ENCODE data around the gene FAM50A.

Gene FAM50A

DNA sequence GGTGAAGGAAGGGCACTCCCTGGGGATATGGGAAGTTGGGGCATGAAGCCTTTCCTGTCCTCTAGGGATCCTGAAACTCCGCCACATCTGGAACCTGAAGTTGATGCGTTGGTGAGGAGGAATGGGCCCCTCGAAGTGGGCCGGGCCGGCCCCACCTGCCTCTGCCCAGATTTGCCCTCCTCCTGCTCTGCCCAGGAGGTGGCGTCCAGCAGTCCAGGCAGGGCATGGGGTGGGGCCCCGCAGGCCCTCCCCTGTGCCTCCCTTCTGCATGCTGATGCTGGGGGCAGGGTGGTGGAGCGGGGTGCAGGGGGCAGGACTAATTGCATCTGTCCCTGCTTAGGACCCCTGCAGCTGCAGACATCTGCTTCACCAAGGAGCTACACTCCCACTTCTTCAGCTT is 30.8 kb upstream of the FAM50A start:
- H3K27ac ChIP-seq (replicated peaks), result peak overlapping the region; percentile 93
- H3K27me3 ChIP-seq (ENCODE audit: insufficient read depth, poor library complexity, severe bottlenecking), result no peaks in the 10 kb centered on the region
- DNase-seq (ENCODE audit: low read depth in 1 of 2, low spot score in 1 of 2), result no peak
- TF ChIP-seq POLR2AphosphoS5 (IDR thresholded peaks at IDR 0.05; ENCODE audit: low read depth), result no peak
- no peak for TF ChIP-seq SPI1 (IDR thresholded peaks at IDR 0.05; ENCODE audit: borderline replicate concordance, low read depth)
- TF ChIP-seq REST (IDR thresholded peaks at IDR 0.05; ENCODE audit: insufficient replicate concordance, low read depth), result no peak
- TF ChIP-seq, protein P1, sequence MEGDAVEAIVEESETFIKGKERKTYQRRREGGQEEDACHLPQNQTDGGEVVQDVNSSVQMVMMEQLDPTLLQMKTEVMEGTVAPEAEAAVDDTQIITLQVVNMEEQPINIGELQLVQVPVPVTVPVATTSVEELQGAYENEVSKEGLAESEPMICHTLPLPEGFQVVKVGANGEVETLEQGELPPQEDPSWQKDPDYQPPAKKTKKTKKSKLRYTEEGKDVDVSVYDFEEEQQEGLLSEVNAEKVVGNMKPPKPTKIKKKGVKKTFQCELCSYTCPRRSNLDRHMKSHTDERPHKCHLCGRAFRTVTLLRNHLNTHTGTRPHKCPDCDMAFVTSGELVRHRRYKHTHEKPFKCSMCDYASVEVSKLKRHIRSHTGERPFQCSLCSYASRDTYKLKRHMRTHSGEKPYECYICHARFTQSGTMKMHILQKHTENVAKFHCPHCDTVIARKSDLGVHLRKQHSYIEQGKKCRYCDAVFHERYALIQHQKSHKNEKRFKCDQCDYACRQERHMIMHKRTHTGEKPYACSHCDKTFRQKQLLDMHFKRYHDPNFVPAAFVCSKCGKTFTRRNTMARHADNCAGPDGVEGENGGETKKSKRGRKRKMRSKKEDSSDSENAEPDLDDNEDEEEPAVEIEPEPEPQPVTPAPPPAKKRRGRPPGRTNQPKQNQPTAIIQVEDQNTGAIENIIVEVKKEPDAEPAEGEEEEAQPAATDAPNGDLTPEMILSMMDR (IDR thresholded peaks at IDR 0.05; ENCODE audit: insufficient read depth, low read length), result no peak
- TF ChIP-seq GABPA (IDR thresholded peaks at IDR 0.05; ENCODE audit: low read depth), result no peak
- no peak overlapping the region for H3K4me3 ChIP-seq (replicated peaks; ENCODE audit: insufficient read depth, low read length)

DNA sequence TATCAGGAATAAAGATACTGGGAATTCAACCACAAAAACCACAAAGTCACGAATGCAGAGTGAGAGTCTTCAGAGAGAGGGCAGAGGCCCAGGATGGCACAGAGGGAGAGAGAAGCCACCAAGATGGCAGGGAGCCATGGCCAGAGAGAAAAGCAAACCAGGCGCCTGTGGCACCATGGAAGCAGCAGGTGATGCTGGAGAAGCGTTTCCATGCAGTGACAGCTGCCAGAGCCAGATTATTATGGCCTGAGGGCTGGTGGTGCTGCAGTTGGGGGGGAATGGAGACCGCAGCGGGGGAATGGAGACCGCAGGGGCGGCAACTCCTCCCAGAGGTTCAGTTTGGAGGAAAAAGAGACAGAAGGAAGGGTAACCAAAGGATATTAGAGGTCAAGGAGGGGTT is 26.8 kb upstream of the FAM50A start:
- no peak for DNase-seq (ENCODE audit: low read depth in 1 of 2, low spot score in 1 of 2)
- Histone ChIP-seq H3K4me3 (replicated peaks; ENCODE audit: insufficient read depth, low read length) (no peak overlapping the region), H3K27me3 (ENCODE audit: insufficient read depth, poor library complexity, severe bottlenecking) (no peaks in the 10 kb centered on the region), H3K27ac (replicated peaks) (no peak overlapping the region)
- TF ChIP-seq SPI1 (IDR thresholded peaks at IDR 0.05; ENCODE audit: borderline replicate concordance, low read depth) (no peak), GABPA (IDR thresholded peaks at IDR 0.05; ENCODE audit: low read depth) (no peak), POLR2AphosphoS5 (IDR thresholded peaks at IDR 0.05; ENCODE audit: low read depth) (no peak), REST (IDR thresholded peaks at IDR 0.05; ENCODE audit: insufficient replicate concordance, low read depth) (no peak)
- TF ChIP-seq, protein P1 (IDR thresholded peaks at IDR 0.05; ENCODE audit: insufficient read depth, low read length), result no peak

DNA sequence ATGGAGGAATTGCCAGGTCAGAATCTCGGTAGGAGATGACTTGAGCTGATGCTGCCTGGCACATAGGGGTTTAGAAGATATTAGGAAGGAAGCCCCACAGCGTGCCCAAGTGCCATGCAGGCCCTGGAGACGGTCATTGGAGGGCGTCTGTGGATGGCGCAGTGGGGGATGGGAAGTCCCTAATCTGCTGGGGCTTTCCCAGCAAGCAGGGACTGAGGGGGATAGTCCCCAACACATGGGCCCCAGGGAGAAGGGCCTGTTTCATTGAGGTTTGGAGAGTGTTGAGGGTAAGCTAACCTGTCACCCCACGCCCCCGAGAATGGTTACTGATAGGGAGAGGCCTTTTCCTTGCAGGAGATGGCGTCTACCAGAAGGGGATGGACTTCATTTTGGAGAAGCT is 24.8 kb upstream of the FAM50A start:
- no peak overlapping the region for H3K4me3 ChIP-seq (replicated peaks; ENCODE audit: insufficient read depth, low read length)
- TF ChIP-seq GABPA (IDR thresholded peaks at IDR 0.05; ENCODE audit: low read depth), result no peak
- TF ChIP-seq POLR2AphosphoS5 (IDR thresholded peaks at IDR 0.05; ENCODE audit: low read depth), result no peak
- no peak for TF ChIP-seq SPI1 (IDR thresholded peaks at IDR 0.05; ENCODE audit: borderline replicate concordance, low read depth)
- TF ChIP-seq, protein P1 (IDR thresholded peaks at IDR 0.05; ENCODE audit: insufficient read depth, low read length), result no peak
- no peak for TF ChIP-seq REST (IDR thresholded peaks at IDR 0.05; ENCODE audit: insufficient replicate concordance, low read depth)
- no peak for DNase-seq (ENCODE audit: low read depth in 1 of 2, low spot score in 1 of 2)
- no peaks in the 10 kb centered on the region for H3K27me3 ChIP-seq (ENCODE audit: insufficient read depth, poor library complexity, severe bottlenecking)
- H3K27ac ChIP-seq (replicated peaks), result no peak overlapping the region

Data from HL-60 (cell line).